ENCODE results near the gene SPTB. TPM values are rescaled to one million over a fixed set of nuclear protein-coding genes. Genes with fewer than 3 reads are reported as not detected.

Gene SPTB
- total and polyA plus RNA-seq, 10 donors = 0.06 to 20.9 (median 3.9) TPM

DNA sequence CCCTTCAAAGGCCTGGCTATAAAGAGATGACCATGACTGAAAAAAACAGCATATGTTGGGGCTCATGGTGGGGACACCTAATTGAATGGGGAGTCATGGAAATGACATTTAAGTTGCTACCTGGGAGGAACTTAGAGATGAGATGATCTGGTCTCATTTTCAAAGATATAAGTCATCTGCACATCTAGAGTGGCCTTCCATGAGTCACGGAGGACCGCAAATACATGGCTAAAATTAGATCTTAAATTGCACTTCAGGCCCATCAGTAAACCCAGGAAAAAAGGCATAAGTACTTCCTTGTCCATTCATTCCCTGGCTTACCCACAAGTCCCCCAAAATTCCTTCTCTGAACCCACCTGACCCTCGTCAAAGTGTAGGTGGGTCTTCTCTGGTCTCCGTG is 53.4 kb downstream of the SPTB start:
- H3K27ac ChIP-seq = no peak overlapping the region
- intact Hi-C loops (cut with DNase I; ENCODE audit: low total_unique reads) = no loop called here
- H3K27me3 ChIP-seq (replicated peaks in 1 of 7) = peaks cover 0 to 12% (median 7%) of the 10 kb centered on the region in 7 donors
- H3K4me1 ChIP-seq = peaks cover 0 to 25% (median 10%) of the 10 kb centered on the region in 6 donors
- H3K36me3 ChIP-seq = no peaks in the 10 kb centered on the region
- WGBS, 5 donors = 82 to 91% (median 89%) methylated on average over 4 of the region's 4 CpGs
- no peaks in the 10 kb centered on the region for H3K9me3 ChIP-seq
- H3K4me3 ChIP-seq = no peak overlapping the region
- DNase-seq = no peak
- TF ChIP-seq POLR2AphosphoS5 (IDR thresholded peaks at IDR 0.05) (no peak), POLR2A (IDR thresholded peaks at IDR 0.05) (no peak), CTCF (IDR thresholded peaks at IDR 0.05 in 8 of 11, conservative IDR thresholded peaks at IDR 0.05 in 3 of 11) (no peak)

GRCh38 chr14:64825509-64825908 is 54.2 kb downstream of the SPTB start:
- Histone ChIP-seq H3K9me3 (no peaks in the 10 kb centered on the region), H3K27me3 (replicated peaks in 1 of 7) (peaks cover 0 to 12% (median 7%) of the 10 kb centered on the region in 7 donors), H3K4me3 (no peak overlapping the region), H3K4me1 (peaks cover 0 to 25% (median 10%) of the 10 kb centered on the region in 6 donors), H3K36me3 (no peaks in the 10 kb centered on the region), H3K27ac (no peak overlapping the region)
- WGBS, 5 donors = 68 to 84% (median 76%) methylated on average over 8 to 10 of the region's 10 CpGs
- DNase-seq = no peak
- TF ChIP-seq POLR2A (IDR thresholded peaks at IDR 0.05) = no peak
- no peak for TF ChIP-seq CTCF (IDR thresholded peaks at IDR 0.05 in 8 of 11, conservative IDR thresholded peaks at IDR 0.05 in 3 of 11)
- intact Hi-C loops (cut with DNase I; ENCODE audit: low total_unique reads) = no loop called here

DNA sequence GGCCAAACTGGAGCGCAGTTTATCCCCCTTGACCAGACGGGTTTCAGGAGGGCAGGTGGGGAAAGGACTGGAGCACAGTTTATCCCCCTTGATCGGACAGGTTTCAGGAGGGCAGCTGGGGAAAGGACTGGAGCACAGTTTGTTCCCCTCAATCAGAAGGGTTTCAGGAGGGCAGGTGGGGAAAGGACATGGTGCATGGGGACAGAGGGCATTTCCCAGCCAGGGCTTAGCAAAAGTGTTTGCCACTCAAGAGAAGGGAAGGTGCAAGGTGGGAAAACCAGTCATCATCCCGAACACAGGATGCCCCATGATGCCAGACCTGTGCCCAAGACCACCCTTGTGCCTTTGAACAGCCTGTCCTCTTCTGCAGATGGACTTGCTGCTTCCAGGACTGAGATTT is 54.7 kb downstream of the SPTB start:
- no peak for DNase-seq
- intact Hi-C loops (cut with DNase I; ENCODE audit: low total_unique reads) = no loop called here
- TF ChIP-seq POLR2A (IDR thresholded peaks at IDR 0.05) (no peak), POLR2AphosphoS5 (IDR thresholded peaks at IDR 0.05) (no peak), CTCF (IDR thresholded peaks at IDR 0.05 in 8 of 11, conservative IDR thresholded peaks at IDR 0.05 in 3 of 11) (no peak)
- Histone ChIP-seq H3K9me3 (no peaks in the 10 kb centered on the region), H3K4me1 (peaks cover 0 to 25% (median 10%) of the 10 kb centered on the region in 6 donors), H3K27ac (no peak overlapping the region), H3K36me3 (no peaks in the 10 kb centered on the region), H3K27me3 (replicated peaks in 1 of 7) (peaks cover 0 to 12% (median 7%) of the 10 kb centered on the region in 7 donors), H3K4me3 (no peak overlapping the region)
- WGBS, 5 donors = 82 to 95% (median 84%) methylated on average over 4 of the region's 4 CpGs

GRCh38 chr14:64824471-64824870 is 55.2 kb downstream of the SPTB start:
- TF ChIP-seq POLR2A (IDR thresholded peaks at IDR 0.05) (no peak), POLR2AphosphoS5 (IDR thresholded peaks at IDR 0.05) (no peak), CTCF (IDR thresholded peaks at IDR 0.05 in 8 of 11, conservative IDR thresholded peaks at IDR 0.05 in 3 of 11) (no peak)
- Histone ChIP-seq H3K27me3 (replicated peaks in 1 of 7) (peaks cover 0 to 12% (median 7%) of the 10 kb centered on the region in 7 donors), H3K36me3 (no peaks in the 10 kb centered on the region), H3K4me3 (no peak overlapping the region), H3K27ac (no peak overlapping the region), H3K4me1 (peaks cover 0 to 25% (median 10%) of the 10 kb centered on the region in 6 donors), H3K9me3 (no peaks in the 10 kb centered on the region)
- 79 to 92% (median 84%) methylated on average over 3 of the region's 3 CpGs for WGBS, 5 donors
- intact Hi-C loops (cut with DNase I; ENCODE audit: low total_unique reads) = loop anchor here (5.0 kb wide), 1 partner anchor 68 kb away; no protein-coding TSS in a partner anchor
- no peak for DNase-seq
